ENCODE results near the gene ZNF324. TPM values are rescaled to one million over a fixed set of nuclear protein-coding genes. Genes with fewer than 3 reads are reported as not detected.

ZNF324 gene
- total and polyA plus RNA-seq, 9 of the 15 experiments (the other 6 are each of a cell fraction or from before 2014, with no cell fraction given): 0.92 to 16.4 (median 5.3) TPM

DNA sequence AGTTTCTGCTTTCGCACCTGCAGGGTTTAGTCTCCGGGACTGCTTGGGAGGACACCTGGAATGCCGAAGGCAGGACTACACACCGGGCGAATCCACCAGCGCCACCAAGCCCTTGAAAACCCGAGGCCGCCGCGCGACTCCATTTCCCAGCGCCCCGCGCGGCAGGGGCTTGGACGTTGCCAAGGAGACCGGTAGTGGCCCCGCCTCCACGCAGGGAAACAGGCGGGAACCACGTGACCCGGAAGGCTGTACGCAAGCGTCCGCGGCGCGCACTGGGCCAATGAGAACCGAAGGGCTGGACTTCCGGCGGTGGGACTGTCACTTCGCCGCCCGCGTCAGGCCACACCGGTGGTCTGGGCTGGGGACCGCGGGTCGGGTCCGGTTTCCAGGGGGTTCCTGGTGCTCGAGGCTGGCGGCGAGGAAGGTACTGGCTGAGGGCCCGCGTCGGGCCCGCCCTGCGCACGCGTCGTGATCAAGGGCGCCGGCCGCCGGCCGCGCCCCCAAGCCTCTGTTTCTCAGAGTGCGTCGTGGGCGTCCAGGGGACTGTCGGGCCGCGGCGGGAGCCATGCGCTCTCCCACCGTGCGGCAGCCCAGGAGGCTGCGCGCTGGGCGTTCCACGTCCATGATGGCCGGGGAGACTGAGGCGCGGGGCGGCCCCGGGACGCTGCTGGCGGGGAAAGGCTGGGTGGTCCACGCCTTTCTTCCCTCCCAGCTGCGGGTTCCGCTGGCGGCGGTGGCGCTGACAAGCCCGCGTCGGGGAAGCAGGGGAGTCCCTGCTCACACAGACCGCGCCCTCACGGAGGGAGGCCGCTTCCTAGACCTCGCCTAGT lies at the start of gene ZNF324 (continued):
- TF ChIP-seq, protein P1, sequence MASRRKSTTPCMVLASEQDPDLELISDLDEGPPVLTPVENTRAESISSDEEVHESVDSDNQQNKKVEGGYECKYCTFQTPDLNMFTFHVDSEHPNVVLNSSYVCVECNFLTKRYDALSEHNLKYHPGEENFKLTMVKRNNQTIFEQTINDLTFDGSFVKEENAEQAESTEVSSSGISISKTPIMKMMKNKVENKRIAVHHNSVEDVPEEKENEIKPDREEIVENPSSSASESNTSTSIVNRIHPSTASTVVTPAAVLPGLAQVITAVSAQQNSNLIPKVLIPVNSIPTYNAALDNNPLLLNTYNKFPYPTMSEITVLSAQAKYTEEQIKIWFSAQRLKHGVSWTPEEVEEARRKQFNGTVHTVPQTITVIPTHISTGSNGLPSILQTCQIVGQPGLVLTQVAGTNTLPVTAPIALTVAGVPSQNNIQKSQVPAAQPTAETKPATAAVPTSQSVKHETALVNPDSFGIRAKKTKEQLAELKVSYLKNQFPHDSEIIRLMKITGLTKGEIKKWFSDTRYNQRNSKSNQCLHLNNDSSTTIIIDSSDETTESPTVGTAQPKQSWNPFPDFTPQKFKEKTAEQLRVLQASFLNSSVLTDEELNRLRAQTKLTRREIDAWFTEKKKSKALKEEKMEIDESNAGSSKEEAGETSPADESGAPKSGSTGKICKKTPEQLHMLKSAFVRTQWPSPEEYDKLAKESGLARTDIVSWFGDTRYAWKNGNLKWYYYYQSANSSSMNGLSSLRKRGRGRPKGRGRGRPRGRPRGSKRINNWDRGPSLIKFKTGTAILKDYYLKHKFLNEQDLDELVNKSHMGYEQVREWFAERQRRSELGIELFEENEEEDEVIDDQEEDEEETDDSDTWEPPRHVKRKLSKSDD (conservative IDR thresholded peaks at IDR 0.05; ENCODE audit: low read length): no peak
- TF ChIP-seq HDAC1 (IDR thresholded peaks at IDR 0.05): peak in 1 of 2 experiments; percentile 92; a peak in 2 of 4 replicates
- TF ChIP-seq NONO (IDR thresholded peaks at IDR 0.05; ENCODE audit: low read depth in 2 of 2, low read length in 1 of 2): peak; percentile 13 to 65; a peak in 2 of 4 replicates
- TF ChIP-seq, protein P2, sequence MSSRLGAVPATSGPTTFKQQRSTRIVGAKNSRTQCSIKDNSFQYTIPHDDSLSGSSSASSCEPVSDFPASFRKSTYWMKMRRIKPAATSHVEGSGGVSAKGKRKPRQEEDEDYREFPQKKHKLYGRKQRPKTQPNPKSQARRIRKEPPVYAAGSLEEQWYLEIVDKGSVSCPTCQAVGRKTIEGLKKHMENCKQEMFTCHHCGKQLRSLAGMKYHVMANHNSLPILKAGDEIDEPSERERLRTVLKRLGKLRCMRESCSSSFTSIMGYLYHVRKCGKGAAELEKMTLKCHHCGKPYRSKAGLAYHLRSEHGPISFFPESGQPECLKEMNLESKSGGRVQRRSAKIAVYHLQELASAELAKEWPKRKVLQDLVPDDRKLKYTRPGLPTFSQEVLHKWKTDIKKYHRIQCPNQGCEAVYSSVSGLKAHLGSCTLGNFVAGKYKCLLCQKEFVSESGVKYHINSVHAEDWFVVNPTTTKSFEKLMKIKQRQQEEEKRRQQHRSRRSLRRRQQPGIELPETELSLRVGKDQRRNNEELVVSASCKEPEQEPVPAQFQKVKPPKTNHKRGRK (tag; IDR thresholded peaks at IDR 0.05): no peak
- TF ChIP-seq IFI16 (CRISPR knock-in tag; IDR thresholded peaks at IDR 0.05): no peak
- TF ChIP-seq RFX7 (CRISPR knock-in tag; IDR thresholded peaks at IDR 0.05): no peak
- TF ChIP-seq, protein P3, sequence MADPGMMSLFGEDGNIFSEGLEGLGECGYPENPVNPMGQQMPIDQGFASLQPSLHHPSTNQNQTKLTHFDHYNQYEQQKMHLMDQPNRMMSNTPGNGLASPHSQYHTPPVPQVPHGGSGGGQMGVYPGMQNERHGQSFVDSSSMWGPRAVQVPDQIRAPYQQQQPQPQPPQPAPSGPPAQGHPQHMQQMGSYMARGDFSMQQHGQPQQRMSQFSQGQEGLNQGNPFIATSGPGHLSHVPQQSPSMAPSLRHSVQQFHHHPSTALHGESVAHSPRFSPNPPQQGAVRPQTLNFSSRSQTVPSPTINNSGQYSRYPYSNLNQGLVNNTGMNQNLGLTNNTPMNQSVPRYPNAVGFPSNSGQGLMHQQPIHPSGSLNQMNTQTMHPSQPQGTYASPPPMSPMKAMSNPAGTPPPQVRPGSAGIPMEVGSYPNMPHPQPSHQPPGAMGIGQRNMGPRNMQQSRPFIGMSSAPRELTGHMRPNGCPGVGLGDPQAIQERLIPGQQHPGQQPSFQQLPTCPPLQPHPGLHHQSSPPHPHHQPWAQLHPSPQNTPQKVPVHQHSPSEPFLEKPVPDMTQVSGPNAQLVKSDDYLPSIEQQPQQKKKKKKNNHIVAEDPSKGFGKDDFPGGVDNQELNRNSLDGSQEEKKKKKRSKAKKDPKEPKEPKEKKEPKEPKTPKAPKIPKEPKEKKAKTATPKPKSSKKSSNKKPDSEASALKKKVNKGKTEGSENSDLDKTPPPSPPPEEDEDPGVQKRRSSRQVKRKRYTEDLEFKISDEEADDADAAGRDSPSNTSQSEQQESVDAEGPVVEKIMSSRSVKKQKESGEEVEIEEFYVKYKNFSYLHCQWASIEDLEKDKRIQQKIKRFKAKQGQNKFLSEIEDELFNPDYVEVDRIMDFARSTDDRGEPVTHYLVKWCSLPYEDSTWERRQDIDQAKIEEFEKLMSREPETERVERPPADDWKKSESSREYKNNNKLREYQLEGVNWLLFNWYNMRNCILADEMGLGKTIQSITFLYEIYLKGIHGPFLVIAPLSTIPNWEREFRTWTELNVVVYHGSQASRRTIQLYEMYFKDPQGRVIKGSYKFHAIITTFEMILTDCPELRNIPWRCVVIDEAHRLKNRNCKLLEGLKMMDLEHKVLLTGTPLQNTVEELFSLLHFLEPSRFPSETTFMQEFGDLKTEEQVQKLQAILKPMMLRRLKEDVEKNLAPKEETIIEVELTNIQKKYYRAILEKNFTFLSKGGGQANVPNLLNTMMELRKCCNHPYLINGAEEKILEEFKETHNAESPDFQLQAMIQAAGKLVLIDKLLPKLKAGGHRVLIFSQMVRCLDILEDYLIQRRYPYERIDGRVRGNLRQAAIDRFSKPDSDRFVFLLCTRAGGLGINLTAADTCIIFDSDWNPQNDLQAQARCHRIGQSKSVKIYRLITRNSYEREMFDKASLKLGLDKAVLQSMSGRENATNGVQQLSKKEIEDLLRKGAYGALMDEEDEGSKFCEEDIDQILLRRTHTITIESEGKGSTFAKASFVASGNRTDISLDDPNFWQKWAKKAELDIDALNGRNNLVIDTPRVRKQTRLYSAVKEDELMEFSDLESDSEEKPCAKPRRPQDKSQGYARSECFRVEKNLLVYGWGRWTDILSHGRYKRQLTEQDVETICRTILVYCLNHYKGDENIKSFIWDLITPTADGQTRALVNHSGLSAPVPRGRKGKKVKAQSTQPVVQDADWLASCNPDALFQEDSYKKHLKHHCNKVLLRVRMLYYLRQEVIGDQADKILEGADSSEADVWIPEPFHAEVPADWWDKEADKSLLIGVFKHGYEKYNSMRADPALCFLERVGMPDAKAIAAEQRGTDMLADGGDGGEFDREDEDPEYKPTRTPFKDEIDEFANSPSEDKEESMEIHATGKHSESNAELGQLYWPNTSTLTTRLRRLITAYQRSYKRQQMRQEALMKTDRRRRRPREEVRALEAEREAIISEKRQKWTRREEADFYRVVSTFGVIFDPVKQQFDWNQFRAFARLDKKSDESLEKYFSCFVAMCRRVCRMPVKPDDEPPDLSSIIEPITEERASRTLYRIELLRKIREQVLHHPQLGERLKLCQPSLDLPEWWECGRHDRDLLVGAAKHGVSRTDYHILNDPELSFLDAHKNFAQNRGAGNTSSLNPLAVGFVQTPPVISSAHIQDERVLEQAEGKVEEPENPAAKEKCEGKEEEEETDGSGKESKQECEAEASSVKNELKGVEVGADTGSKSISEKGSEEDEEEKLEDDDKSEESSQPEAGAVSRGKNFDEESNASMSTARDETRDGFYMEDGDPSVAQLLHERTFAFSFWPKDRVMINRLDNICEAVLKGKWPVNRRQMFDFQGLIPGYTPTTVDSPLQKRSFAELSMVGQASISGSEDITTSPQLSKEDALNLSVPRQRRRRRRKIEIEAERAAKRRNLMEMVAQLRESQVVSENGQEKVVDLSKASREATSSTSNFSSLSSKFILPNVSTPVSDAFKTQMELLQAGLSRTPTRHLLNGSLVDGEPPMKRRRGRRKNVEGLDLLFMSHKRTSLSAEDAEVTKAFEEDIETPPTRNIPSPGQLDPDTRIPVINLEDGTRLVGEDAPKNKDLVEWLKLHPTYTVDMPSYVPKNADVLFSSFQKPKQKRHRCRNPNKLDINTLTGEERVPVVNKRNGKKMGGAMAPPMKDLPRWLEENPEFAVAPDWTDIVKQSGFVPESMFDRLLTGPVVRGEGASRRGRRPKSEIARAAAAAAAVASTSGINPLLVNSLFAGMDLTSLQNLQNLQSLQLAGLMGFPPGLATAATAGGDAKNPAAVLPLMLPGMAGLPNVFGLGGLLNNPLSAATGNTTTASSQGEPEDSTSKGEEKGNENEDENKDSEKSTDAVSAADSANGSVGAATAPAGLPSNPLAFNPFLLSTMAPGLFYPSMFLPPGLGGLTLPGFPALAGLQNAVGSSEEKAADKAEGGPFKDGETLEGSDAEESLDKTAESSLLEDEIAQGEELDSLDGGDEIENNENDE (IDR thresholded peaks at IDR 0.05; ENCODE audit: low read depth, low read length): no peak
- no peak for TF ChIP-seq NR2C1 (IDR thresholded peaks at IDR 0.05)
- TF ChIP-seq NR2C1 (tag; IDR thresholded peaks at IDR 0.05): no peak

Measured in K562 (cell line).